ENCODE data around the gene PTPRF.
"Not testable (repeated sequence)": the region's sequence is repeated elsewhere in the genome, so short reads cannot be mapped to it uniquely, and the experiment has no call there.

The PTPRF gene

GRCh38 chr1:43547538-43548072, 16.9 kb downstream of the PTPRF start:
- H3K27me3 ChIP-seq (ENCODE audit: low read depth, low read length), result no peaks in the 10 kb centered on the region
- H3K36me3 ChIP-seq (ENCODE audit: control insufficient read depth in 1 of 2, insufficient read depth in 2 of 2, low read length in 2 of 2), result no peaks in the 10 kb centered on the region
- peaks cover 1 to 10% of the 10 kb centered on the region in 2 donors for H3K4me1 ChIP-seq (ENCODE audit: control insufficient read depth in 1 of 2, insufficient read depth in 2 of 2, low read length in 2 of 2)
- peak overlapping the region; percentile 19 for H3K27ac ChIP-seq (ENCODE audit: low read length)
- H3K4me3 ChIP-seq (ENCODE audit: low read depth in 1 of 2, low read length in 2 of 2), result no peak overlapping the region
- H3K9me3 ChIP-seq (ENCODE audit: control insufficient read depth in 1 of 2, low read length in 2 of 2), result no peaks in the 10 kb centered on the region

DNA sequence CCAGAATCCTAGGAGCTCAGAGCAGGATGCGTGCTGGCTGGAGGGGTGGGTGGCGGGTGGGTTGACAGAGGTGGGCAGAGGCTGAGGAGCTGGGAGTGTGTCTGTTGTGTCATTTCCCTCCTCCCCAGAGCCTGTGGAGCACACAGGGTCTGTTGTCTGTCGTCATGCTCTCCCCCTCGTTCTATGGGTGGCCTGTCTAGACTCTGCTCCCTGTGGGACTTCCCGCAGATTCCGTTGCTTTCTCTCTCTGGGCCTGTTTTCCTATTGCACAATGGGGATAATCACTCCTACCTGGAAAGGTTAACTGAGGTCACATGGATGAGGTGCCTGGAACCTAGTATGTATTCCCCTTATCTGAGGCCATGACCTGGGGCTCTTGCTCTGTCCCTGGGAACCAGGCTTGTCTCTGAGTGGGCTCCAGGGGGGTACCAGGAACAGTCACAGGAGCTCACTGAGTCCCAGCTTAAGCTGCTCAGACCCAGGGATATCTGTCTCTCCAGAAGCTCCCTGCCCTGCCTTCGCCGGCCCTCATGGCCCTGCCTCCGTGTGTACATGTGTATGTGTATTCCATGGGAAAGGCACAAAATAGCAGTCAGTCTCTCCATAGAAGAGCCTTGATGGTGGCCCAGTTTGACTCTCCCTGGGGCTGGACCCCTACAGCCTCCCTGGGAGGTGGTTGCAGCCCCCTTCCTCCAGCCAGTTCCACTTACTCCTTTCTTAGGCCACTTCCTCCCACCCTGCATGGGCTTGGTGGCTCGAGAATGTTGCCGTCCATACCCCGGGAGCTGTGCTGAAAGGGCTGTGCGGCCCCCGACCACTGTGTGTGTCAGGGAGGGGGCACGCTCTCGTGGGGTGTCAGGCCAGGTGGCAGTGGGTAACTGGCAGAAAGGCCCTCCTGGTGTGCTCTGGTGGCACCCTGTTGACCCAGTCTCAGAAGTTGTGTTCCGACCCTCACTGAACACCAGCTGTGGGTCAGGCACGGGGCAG, 17.9 kb downstream of the PTPRF start:
- H3K27ac ChIP-seq (ENCODE audit: low read length), result peak overlapping the region; percentile 45
- H3K4me1 ChIP-seq (ENCODE audit: control insufficient read depth in 1 of 2, insufficient read depth in 2 of 2, low read length in 2 of 2), result peaks cover 0 to 13% of the 10 kb centered on the region in 2 donors
- no peaks in the 10 kb centered on the region for H3K9me3 ChIP-seq (ENCODE audit: control insufficient read depth in 1 of 2, low read length in 2 of 2)
- no peak overlapping the region for H3K4me3 ChIP-seq (ENCODE audit: low read depth in 1 of 2, low read length in 2 of 2)
- peaks cover 0 to under 1% of the 10 kb centered on the region in 2 donors for H3K36me3 ChIP-seq (ENCODE audit: control insufficient read depth in 1 of 2, insufficient read depth in 2 of 2, low read length in 2 of 2)
- H3K27me3 ChIP-seq (ENCODE audit: low read depth, low read length), result no peaks in the 10 kb centered on the region

- Histone ChIP-seq H3K27ac (ENCODE audit: low read length) (peak overlapping the region; percentile 60), H3K4me1 (ENCODE audit: control insufficient read depth in 1 of 2, insufficient read depth in 2 of 2, low read length in 2 of 2) (peaks cover 0 to 15% of the 10 kb centered on the region in 2 donors)
- not testable (repeated sequence) for H3K9me3 ChIP-seq (ENCODE audit: control insufficient read depth in 1 of 2, low read length in 2 of 2); H3K36me3 ChIP-seq (ENCODE audit: control insufficient read depth in 1 of 2, insufficient read depth in 2 of 2, low read length in 2 of 2); H3K4me3 ChIP-seq (ENCODE audit: low read depth in 1 of 2, low read length in 2 of 2); H3K27me3 ChIP-seq (ENCODE audit: low read depth, low read length)
Observed at GRCh38 chr1:43549394-43549793, 18.7 kb downstream of the PTPRF start.

- H3K9me3 ChIP-seq (ENCODE audit: control insufficient read depth in 1 of 2, low read length in 2 of 2), result no peaks in the 10 kb centered on the region
- H3K4me3 ChIP-seq (ENCODE audit: low read depth in 1 of 2, low read length in 2 of 2), result peak overlapping the region in 1 of 2 donors; percentile 46
- peaks cover 0 to 15% of the 10 kb centered on the region in 2 donors for H3K4me1 ChIP-seq (ENCODE audit: control insufficient read depth in 1 of 2, insufficient read depth in 2 of 2, low read length in 2 of 2)
- no peaks in the 10 kb centered on the region for H3K27me3 ChIP-seq (ENCODE audit: low read depth, low read length)
- peaks cover 0 to 8% of the 10 kb centered on the region in 2 donors for H3K36me3 ChIP-seq (ENCODE audit: control insufficient read depth in 1 of 2, insufficient read depth in 2 of 2, low read length in 2 of 2)
- peak overlapping the region; percentile 74 for H3K27ac ChIP-seq (ENCODE audit: low read length)
Observed at GRCh38 chr1:43549921-43550597, 19.4 kb downstream of the PTPRF start.

- Histone ChIP-seq H3K9me3 (ENCODE audit: control insufficient read depth in 1 of 2, low read length in 2 of 2) (no peaks in the 10 kb centered on the region), H3K27me3 (ENCODE audit: low read depth, low read length) (no peaks in the 10 kb centered on the region), H3K4me3 (ENCODE audit: low read depth in 1 of 2, low read length in 2 of 2) (peak overlapping the region in 1 of 2 donors; percentile 46), H3K36me3 (ENCODE audit: control insufficient read depth in 1 of 2, insufficient read depth in 2 of 2, low read length in 2 of 2) (peaks cover 0 to 8% of the 10 kb centered on the region in 2 donors), H3K4me1 (ENCODE audit: control insufficient read depth in 1 of 2, insufficient read depth in 2 of 2, low read length in 2 of 2) (peaks cover 0 to 15% of the 10 kb centered on the region in 2 donors), H3K27ac (ENCODE audit: low read length) (peak overlapping the region; percentile 74)
Observed at GRCh38 chr1:43550598-43551246, 20.0 kb downstream of the PTPRF start.

- peaks cover 0 to 15% of the 10 kb centered on the region in 2 donors for H3K4me1 ChIP-seq (ENCODE audit: control insufficient read depth in 1 of 2, insufficient read depth in 2 of 2, low read length in 2 of 2)
- H3K27ac ChIP-seq (ENCODE audit: low read length), result no peak overlapping the region
- H3K27me3 ChIP-seq (ENCODE audit: low read depth, low read length), result no peaks in the 10 kb centered on the region
- no peak overlapping the region for H3K4me3 ChIP-seq (ENCODE audit: low read depth in 1 of 2, low read length in 2 of 2)
- peaks cover 0 to 8% of the 10 kb centered on the region in 2 donors for H3K36me3 ChIP-seq (ENCODE audit: control insufficient read depth in 1 of 2, insufficient read depth in 2 of 2, low read length in 2 of 2)
- H3K9me3 ChIP-seq (ENCODE audit: control insufficient read depth in 1 of 2, low read length in 2 of 2), result no peaks in the 10 kb centered on the region
Observed at GRCh38 chr1:43551396-43551888, 20.8 kb downstream of the PTPRF start.

- no peaks in the 10 kb centered on the region for H3K27me3 ChIP-seq (ENCODE audit: low read depth, low read length)
- H3K4me1 ChIP-seq (ENCODE audit: control insufficient read depth in 1 of 2, insufficient read depth in 2 of 2, low read length in 2 of 2), result peaks cover 0 to 15% of the 10 kb centered on the region in 2 donors
- H3K9me3 ChIP-seq (ENCODE audit: control insufficient read depth in 1 of 2, low read length in 2 of 2), result no peaks in the 10 kb centered on the region
- H3K27ac ChIP-seq (ENCODE audit: low read length), result peak overlapping the region; percentile 61
- no peak overlapping the region for H3K4me3 ChIP-seq (ENCODE audit: low read depth in 1 of 2, low read length in 2 of 2)
- peaks cover 0 to 8% of the 10 kb centered on the region in 2 donors for H3K36me3 ChIP-seq (ENCODE audit: control insufficient read depth in 1 of 2, insufficient read depth in 2 of 2, low read length in 2 of 2)
Observed at GRCh38 chr1:43552059-43552742, 21.5 kb downstream of the PTPRF start.

GRCh38 chr1:43552813-43553212, 22.1 kb downstream of the PTPRF start:
- H3K27ac ChIP-seq (ENCODE audit: low read length), result peak overlapping the region; percentile 61
- H3K4me1 ChIP-seq (ENCODE audit: control insufficient read depth in 1 of 2, insufficient read depth in 2 of 2, low read length in 2 of 2), result peaks cover 5 to 15% of the 10 kb centered on the region in 2 donors
- H3K27me3 ChIP-seq (ENCODE audit: low read depth, low read length), result no peaks in the 10 kb centered on the region
- no peaks in the 10 kb centered on the region for H3K9me3 ChIP-seq (ENCODE audit: control insufficient read depth in 1 of 2, low read length in 2 of 2)
- H3K4me3 ChIP-seq (ENCODE audit: low read depth in 1 of 2, low read length in 2 of 2), result no peak overlapping the region
- peaks cover 0 to 8% of the 10 kb centered on the region in 2 donors for H3K36me3 ChIP-seq (ENCODE audit: control insufficient read depth in 1 of 2, insufficient read depth in 2 of 2, low read length in 2 of 2)

DNA sequence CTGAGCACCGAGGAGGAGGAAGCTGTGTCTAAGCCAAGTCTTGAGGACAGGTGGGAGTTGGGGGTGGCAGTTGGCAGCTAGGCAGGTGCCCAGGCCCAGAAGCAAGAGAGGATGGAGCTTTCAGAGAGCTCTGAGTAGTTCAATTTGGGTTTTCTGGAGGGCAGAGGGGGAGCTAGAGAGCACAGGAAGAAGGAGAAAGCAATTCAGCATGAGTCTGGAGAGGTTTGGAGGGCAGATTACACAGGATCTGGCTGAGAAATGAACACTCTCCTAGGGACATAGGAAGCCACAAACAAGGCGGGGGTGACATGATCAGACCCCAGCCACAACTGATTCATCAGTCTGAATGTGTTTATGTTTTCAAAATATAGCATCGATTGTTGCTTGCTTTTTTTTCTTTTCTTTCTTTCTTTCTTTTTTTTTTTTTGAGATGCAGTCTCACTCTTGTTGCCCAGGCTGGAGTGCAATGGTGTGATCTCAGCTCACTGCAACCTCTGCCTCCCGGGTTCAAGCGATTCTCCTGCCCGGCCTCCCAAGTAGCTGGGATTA, 23.8 kb downstream of the PTPRF start:
- Histone ChIP-seq H3K27ac (ENCODE audit: low read length) (no peak overlapping the region), H3K36me3 (ENCODE audit: control insufficient read depth in 1 of 2, insufficient read depth in 2 of 2, low read length in 2 of 2) (peaks cover 0 to 8% of the 10 kb centered on the region in 2 donors), H3K27me3 (ENCODE audit: low read depth, low read length) (no peaks in the 10 kb centered on the region), H3K9me3 (ENCODE audit: control insufficient read depth in 1 of 2, low read length in 2 of 2) (no peaks in the 10 kb centered on the region), H3K4me1 (ENCODE audit: control insufficient read depth in 1 of 2, insufficient read depth in 2 of 2, low read length in 2 of 2) (peaks cover 20 to 26% of the 10 kb centered on the region in 2 donors), H3K4me3 (ENCODE audit: low read depth in 1 of 2, low read length in 2 of 2) (no peak overlapping the region)

DNA sequence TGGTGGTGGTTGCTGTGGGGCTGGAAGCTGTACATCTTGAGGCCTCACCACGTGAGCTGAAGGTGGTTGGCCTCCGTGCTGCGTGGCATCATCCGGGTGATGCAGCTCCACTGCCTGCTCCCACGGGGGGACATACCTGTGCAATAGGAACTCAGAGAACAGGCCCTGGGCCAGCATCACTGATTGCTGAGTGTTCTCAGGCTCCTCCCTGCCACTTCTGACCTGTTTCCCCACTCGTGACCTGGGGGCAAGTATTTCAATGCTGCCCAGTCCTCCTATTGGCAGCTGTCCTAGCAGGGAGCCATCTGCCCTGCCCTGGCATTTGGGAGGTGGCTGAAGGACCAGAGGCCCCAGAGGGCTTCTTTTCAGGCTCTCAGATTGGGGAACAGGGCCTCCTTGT, 26.1 kb downstream of the PTPRF start:
- peaks cover 0 to 8% of the 10 kb centered on the region in 2 donors for H3K36me3 ChIP-seq (ENCODE audit: control insufficient read depth in 1 of 2, insufficient read depth in 2 of 2, low read length in 2 of 2)
- H3K27ac ChIP-seq (ENCODE audit: low read length), result peak overlapping the region; percentile 60
- peaks cover 20 to 26% of the 10 kb centered on the region in 2 donors for H3K4me1 ChIP-seq (ENCODE audit: control insufficient read depth in 1 of 2, insufficient read depth in 2 of 2, low read length in 2 of 2)
- H3K9me3 ChIP-seq (ENCODE audit: control insufficient read depth in 1 of 2, low read length in 2 of 2), result no peaks in the 10 kb centered on the region
- no peak overlapping the region for H3K4me3 ChIP-seq (ENCODE audit: low read depth in 1 of 2, low read length in 2 of 2)
- no peaks in the 10 kb centered on the region for H3K27me3 ChIP-seq (ENCODE audit: low read depth, low read length)

All from muscle layer of duodenum (tissue), 2 donors.